ENCODE measurements around the gene AVL9. TPM values are rescaled to one million over a fixed set of nuclear protein-coding genes. Genes with fewer than 3 reads are reported as not detected.
A peak's percentile ranks its signal among the peaks of the same experiment; 100 is the strongest.
"Not testable (repeated sequence)": the region's sequence is repeated elsewhere in the genome, so short reads cannot be mapped to it uniquely, and the experiment has no call there.

Gene AVL9
- total RNA-seq, 2 donors from 2014 or later, result 21.9 to 27.8 TPM

GRCh38 chr7:32602470-32602869 lies 107.2 kb downstream of the AVL9 start:
- no peak for DNase-seq (ENCODE audit: low spot score)
- Histone ChIP-seq H3K27me3 (replicated peaks; ENCODE audit: insufficient read depth) (no peaks in the 10 kb centered on the region), H3K4me1 (replicated peaks) (no peaks in the 10 kb centered on the region), H3K4me3 (no peak overlapping the region), H3K27ac (no peak overlapping the region), H3K9me3 (no peaks in the 10 kb centered on the region), H3K36me3 (no peaks in the 10 kb centered on the region)
- 88% methylated on average over 2 of the region's 2 CpGs for WGBS
- intact Hi-C loops (cut with DNase I), result no loop called here
- TF ChIP-seq CTCF (IDR thresholded peaks at IDR 0.05), result no peak
- no peak for TF ChIP-seq POLR2AphosphoS5 (IDR thresholded peaks at IDR 0.05)
- no peak for TF ChIP-seq POLR2A (IDR thresholded peaks at IDR 0.05)

DNA sequence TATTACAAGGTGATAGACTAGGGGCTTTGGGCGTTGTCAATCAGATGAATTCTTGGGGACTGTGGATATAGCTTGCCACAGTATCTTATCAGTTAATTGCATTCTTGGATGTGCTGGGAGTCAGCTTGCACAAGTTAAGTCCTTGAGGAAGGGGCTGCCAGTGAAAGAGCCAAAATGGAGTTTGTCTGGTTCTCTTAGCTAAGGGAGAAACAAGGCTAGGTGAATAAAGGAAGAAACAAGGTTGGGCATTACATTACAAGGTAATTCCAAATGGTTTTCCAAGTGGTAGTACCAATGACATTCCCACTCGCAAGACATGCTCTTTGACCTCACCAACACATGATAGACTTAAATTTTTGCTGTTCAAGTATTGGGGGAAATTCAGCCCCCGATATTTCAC lies 108.2 kb downstream of the AVL9 start:
- H3K27me3 ChIP-seq (replicated peaks; ENCODE audit: insufficient read depth); DNase-seq (ENCODE audit: low spot score); H3K9me3 ChIP-seq; H3K36me3 ChIP-seq; H3K4me3 ChIP-seq; H3K4me1 ChIP-seq (replicated peaks); intact Hi-C loops (cut with DNase I); H3K27ac ChIP-seq: not testable (repeated sequence)
- WGBS, result 94% methylated on average over 3 of the region's 3 CpGs

GRCh38 chr7:32604047-32604446 lies 108.8 kb downstream of the AVL9 start:
- 72% methylated on average over 7 of the region's 7 CpGs for WGBS
- DNase-seq (ENCODE audit: low spot score); intact Hi-C loops (cut with DNase I); H3K27ac ChIP-seq; H3K4me3 ChIP-seq; H3K4me1 ChIP-seq (replicated peaks); H3K9me3 ChIP-seq; H3K36me3 ChIP-seq; H3K27me3 ChIP-seq (replicated peaks; ENCODE audit: insufficient read depth): not testable (repeated sequence)

GRCh38 chr7:32605032-32605431 lies 109.7 kb downstream of the AVL9 start:
- TF ChIP-seq POLR2A (IDR thresholded peaks at IDR 0.05) (no peak), POLR2AphosphoS5 (IDR thresholded peaks at IDR 0.05) (no peak), CTCF (IDR thresholded peaks at IDR 0.05) (no peak)
- no peak for DNase-seq (ENCODE audit: low spot score)
- Histone ChIP-seq H3K27me3 (replicated peaks; ENCODE audit: insufficient read depth) (no peaks in the 10 kb centered on the region), H3K27ac (no peak overlapping the region), H3K36me3 (no peaks in the 10 kb centered on the region), H3K4me3 (no peak overlapping the region), H3K9me3 (no peaks in the 10 kb centered on the region), H3K4me1 (replicated peaks) (no peaks in the 10 kb centered on the region)
- intact Hi-C loops (cut with DNase I), result no loop called here

- no peak overlapping the region for H3K27ac ChIP-seq
- H3K4me1 ChIP-seq (replicated peaks), result no peaks in the 10 kb centered on the region
- no peaks in the 10 kb centered on the region for H3K9me3 ChIP-seq
- no peak for DNase-seq (ENCODE audit: low spot score)
- no peak overlapping the region for H3K4me3 ChIP-seq
- intact Hi-C loops (cut with DNase I), result no loop called here
- no peaks in the 10 kb centered on the region for H3K36me3 ChIP-seq
- TF ChIP-seq POLR2A (IDR thresholded peaks at IDR 0.05) (no peak), CTCF (IDR thresholded peaks at IDR 0.05) (no peak), POLR2AphosphoS5 (IDR thresholded peaks at IDR 0.05) (no peak)
- 49% methylated on average over 4 of the region's 4 CpGs for WGBS
- H3K27me3 ChIP-seq (replicated peaks; ENCODE audit: insufficient read depth), result no peaks in the 10 kb centered on the region
These were observed 114.2 kb downstream of the AVL9 start for GRCh38 chr7:32609463-32609862.

GRCh38 chr7:32611201-32612099 lies 116.2 kb downstream of the AVL9 start:
- H3K27me3 ChIP-seq (replicated peaks; ENCODE audit: insufficient read depth), result no peaks in the 10 kb centered on the region
- H3K4me1 ChIP-seq (replicated peaks), result no peaks in the 10 kb centered on the region
- TF ChIP-seq CTCF (IDR thresholded peaks at IDR 0.05) (no peak), POLR2A (IDR thresholded peaks at IDR 0.05) (no peak), POLR2AphosphoS5 (IDR thresholded peaks at IDR 0.05) (no peak)
- peak overlapping the region in 1 of 2 donors; percentile 63 for H3K27ac ChIP-seq
- no peak for DNase-seq (ENCODE audit: low spot score)
- H3K9me3 ChIP-seq, result no peaks in the 10 kb centered on the region
- 33% methylated on average over 5 of the region's 5 CpGs for WGBS
- no peak overlapping the region for H3K4me3 ChIP-seq
- intact Hi-C loops (cut with DNase I), result no loop called here
- H3K36me3 ChIP-seq, result no peaks in the 10 kb centered on the region
